Activated CD8-positive, alpha-beta memory T cell treated with anti-CD3 and anti-CD28 coated beads, Interleukin-2, amount 50 U/mL, for 24 hours (primary cell): Measurements from ENCODE around the gene IL19.
"Not testable (repeated sequence)": the region's sequence is repeated elsewhere in the genome, so short reads cannot be mapped to it uniquely, and the experiment has no call there.

Experiments
- DNase-seq: peaks from one replicate; pipeline ENCODE4 v3.0.0-alpha.2; 2020; ENCODE audit errors: extremely low read depth

The IL19 gene

GRCh38 chr1:206833106-206833680 is 62.6 kb downstream of the IL19 start:
- DNase-seq: no peak

DNA sequence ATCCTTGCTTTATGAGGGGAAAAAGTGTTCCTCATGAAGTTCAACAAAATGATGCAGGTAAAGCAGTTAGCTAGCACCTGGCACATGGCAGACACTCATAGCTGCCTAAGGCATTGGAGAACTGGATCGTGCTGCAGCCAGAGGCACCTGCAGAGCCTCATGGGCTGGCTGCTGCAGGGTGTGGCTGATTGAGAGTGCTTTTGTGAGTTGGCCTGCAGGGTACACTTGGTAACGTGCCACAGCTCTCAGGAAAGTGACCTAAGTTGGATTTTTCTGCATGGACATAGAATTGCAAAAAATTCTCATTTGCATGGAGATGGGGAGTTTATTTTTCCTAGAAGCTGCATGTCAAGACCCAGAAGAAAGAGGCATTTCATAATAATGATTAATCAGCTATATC is 63.2 kb downstream of the IL19 start:
- no peak for DNase-seq

DNA sequence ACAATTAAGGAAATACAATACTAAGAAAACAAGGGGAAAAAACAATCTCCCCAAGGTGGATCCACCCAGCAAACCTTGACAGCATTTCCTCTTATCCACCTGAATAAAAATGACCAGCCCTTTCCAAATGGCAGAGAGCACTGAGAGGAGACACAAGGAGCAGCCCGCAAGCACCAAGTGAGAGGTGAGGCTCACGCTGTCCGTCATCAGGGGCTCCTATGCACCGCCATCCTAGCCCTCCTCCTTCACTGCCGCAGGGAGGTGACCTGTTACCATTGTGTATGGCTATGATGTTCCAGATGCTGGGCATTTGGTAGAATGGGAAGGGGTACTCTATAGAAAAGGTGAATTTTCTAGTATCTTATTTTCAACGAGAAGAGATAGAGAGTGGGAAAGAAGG is 63.6 kb downstream of the IL19 start:
- no peak for DNase-seq

DNA sequence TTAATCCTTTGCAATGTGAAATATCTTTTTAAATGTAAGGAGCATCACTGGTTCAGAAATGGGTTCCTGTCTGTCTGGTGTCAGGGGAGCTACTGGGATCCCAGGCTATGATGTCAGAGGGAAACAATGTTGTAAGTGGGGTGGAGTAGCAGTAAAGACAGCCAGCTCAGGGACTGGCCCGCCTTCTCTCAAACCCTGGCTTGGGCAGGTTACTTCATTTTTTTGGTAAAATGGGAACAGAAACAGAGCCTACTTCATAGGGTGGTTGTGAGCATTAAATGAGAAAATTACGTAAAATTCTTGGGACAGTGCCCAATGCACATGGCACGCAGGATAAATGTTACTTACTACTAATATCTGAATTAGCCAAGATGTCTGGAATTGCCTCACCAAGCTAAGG is 64.1 kb downstream of the IL19 start:
- DNase-seq: no peak

DNA sequence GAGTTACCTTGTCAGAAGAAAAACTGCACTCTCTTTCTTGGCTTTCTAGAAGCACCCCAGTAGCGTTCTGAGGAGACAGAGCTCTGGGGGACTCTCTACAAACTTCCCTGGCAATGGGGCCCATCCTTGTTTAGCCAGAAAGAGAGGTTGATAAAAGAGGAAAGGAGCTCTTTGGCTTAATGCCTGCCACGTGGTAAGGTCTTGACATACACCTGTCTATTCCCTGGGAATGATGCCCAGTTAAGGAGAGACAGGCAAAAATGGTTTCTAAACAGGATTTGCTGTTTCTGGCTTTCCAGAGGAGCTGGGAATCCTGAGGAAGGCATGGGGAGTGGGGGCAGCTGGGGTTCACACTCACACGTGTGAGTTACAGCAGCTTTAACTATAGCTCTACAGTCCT is 64.6 kb downstream of the IL19 start:
- no peak for DNase-seq

- no peak for DNase-seq
Observed at GRCh38 chr1:206836111-206836510, 65.5 kb downstream of the IL19 start.

DNA sequence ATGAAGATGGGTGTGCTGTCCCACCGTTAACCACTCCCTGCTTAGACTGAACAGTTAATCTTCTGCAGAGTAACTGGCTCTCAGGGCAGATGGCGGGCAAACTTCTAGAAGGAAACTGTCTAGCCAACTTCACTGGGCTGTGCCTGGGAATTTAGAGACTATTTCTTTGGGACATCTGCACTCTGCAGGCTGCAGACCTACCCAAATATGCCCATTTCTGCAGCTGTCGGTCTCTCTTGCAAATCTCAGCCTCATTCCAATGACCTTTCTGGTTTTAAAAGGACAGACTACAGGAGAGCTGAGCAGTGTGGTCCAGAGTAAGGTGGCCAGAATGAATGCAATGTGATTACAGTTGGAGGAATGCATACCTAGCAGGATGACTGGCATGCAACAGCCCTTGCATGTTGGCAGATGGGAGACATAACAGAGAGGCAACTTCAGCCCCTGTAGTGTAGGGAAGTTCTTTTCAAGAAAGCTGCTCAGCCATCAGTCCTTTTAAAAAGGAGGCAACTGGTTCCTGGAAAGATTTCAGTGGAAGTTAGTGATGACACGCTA is 68.5 kb downstream of the IL19 start:
- DNase-seq: no peak

GRCh38 chr1:206839857-206840256 is 69.3 kb downstream of the IL19 start:
- no peak for DNase-seq

GRCh38 chr1:206841609-206842323 is 71.2 kb downstream of the IL19 start:
- DNase-seq: no peak

DNA sequence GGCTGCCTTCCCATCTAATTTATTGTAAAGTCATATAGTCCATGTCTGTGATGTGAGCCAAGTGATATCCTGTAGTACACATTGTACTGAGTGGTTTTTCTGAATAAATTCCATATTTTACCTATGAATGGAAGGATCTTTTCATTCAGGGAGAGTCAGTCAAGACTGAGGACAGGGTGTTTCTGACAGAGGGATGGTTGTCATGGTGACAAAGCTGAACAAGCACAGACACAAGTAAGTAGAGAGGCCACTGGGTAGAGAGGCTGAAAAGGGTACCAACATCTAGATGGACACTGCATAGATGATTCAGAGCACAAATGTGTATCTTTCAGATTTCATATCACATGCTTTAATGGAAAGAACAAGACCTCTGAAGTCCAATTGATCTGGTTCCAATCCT is 72.3 kb downstream of the IL19 start:
- no peak for DNase-seq

DNA sequence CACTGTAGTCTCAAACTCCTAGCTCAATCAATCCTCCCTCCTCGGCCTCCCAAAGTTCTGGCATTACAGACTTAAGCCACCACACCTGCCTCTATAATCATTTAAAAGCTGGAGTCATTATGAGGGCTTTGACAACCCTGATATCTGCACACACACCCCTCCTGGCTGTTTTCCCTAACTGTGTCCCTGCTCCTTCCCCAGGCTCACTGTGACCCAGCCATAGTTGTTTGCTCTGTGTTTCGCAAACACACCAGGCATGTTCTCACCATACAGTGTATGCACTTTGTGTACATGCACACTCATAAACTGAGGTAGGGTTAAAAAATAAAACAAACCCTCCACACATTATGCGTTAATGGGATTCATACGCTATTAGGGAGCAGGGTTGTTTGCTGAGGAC is 73.1 kb downstream of the IL19 start:
- DNase-seq: no peak

GRCh38 chr1:206846487-206846886 is 75.9 kb downstream of the IL19 start:
- DNase-seq: no peak

GRCh38 chr1:206847337-206847834 is 76.8 kb downstream of the IL19 start:
- DNase-seq: no peak

GRCh38 chr1:206847946-206848345 is 77.4 kb downstream of the IL19 start:
- DNase-seq: no peak

DNA sequence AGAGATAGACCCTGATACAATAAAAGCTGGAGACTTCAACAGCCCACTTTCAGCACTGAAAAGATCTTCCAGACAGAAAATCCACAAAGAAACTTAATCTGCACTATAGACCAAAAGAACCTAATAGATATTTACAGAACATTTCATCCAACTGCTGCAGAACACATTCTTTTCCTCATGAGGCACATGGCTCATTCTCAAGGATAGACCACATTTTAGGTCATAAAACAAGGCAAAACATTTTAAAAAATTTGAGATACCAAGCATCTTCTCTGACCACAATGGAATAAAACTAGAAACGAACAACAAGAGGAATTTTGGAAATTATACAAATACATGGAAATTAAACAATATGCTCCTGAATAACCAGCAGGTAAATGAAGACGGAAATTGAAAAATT is 79.8 kb downstream of the IL19 start:
- no peak for DNase-seq

DNA sequence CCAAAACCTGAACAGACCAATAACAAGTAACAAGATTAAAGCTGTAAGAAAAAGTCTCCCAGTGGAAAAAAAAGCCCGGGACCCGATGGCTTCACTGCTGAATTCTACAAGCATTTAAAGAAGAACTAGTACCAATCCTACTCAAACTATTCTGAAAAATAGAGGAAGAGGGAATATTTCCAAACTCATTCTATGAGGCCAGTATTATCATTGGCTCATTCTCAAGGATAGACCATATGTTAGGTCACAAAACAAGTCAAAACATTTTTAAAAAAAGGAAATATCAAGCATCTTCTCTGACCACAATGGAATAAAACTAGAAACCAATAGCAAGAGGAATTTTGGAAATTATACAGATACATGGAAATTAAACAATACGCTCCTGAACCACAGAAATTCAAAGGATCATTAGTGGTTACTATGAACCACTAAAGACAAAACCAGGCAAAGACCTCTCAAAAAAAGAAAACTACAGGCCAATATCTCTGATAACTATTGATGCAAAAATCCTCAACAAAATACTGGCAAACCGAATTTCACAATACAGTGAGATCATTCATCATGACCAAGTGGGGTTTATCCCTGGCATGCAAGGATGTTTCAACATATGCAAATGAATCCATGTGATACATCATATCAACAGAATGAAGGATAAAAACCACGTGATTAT is 80.9 kb downstream of the IL19 start:
- DNase-seq: no peak

- not testable (repeated sequence) for DNase-seq
Observed at GRCh38 chr1:206852662-206853061, 82.1 kb downstream of the IL19 start.

DNA sequence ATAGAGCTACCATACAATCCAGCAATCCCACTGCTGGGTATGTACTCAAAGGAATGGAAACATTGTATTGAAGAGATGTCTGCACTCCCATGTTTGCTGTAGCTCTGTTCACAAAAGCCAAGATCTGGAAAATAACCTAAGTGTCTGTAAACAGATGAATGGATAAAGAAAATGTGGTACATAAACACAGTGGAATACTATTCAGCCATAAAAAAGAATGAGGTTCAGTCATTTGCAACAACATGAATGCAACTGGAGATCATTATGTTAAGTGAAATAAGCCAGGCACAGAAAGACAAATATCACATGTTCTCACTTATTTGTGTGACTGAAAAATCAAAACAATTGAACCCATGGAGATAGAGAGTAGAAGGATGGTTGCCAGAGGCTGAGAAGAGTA is 83.1 kb downstream of the IL19 start:
- DNase-seq: not testable (repeated sequence)

GRCh38 chr1:206854401-206855129 is 84.0 kb downstream of the IL19 start:
- DNase-seq: no peak

GRCh38 chr1:206855859-206856258 is 85.3 kb downstream of the IL19 start:
- no peak for DNase-seq

GRCh38 chr1:206856674-206857464 is 86.3 kb downstream of the IL19 start:
- DNase-seq: no peak
